A549 treated with Mapracorat at 1 μM for 4 hours (cell line): ENCODE measurements around the gene SYTL1. TPM values are rescaled to one million over a fixed set of nuclear protein-coding genes. Genes with fewer than 3 reads are reported as not detected.

Experiments used
- total RNA-seq: library from RNA; stranded (reverse); fragments of 200-300 nt; extraction: Qiagen RNA extraction; gene quantifications from 5 replicates; pipeline ENCODE4 v1.2.3, GENCODE V29; 2022

The SYTL1 gene, protein sequence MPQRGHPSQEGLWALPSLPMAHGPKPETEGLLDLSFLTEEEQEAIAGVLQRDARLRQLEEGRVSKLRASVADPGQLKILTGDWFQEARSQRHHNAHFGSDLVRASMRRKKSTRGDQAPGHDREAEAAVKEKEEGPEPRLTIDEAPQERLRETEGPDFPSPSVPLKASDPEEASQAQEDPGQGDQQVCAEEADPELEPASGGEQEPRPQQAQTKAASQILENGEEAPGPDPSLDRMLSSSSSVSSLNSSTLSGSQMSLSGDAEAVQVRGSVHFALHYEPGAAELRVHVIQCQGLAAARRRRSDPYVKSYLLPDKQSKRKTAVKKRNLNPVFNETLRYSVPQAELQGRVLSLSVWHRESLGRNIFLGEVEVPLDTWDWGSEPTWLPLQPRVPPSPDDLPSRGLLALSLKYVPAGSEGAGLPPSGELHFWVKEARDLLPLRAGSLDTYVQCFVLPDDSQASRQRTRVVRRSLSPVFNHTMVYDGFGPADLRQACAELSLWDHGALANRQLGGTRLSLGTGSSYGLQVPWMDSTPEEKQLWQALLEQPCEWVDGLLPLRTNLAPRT
- total RNA-seq: 0.39 to 1.1 TPM (median 0.60 TPM) in 5 replicates

GRCh38 chr1:27341525-27342252 is at the start of gene SYTL1:
Gene SYTL1 (plus strand): TSS chr1:27342022. CDS start chr1:27345335, 3,313 bp downstream.

GRCh38 chr1:27321813-27322568 is 19.8 kb upstream of the SYTL1 start, which contains the start of gene TMEM222:
Gene TMEM222 (plus strand): TSS chr1:27322163. CDS start chr1:27322198, 35 bp downstream.

GRCh38 chr1:27366411-27367159 is 24.8 kb downstream of the SYTL1 start, which contains the start of gene MAP3K6:
Gene MAP3K6 (minus strand): TSS chr1:27366961. CDS start chr1:27366597, 364 bp downstream.

GRCh38 chr1:27374362-27375086 is 32.7 kb downstream of the SYTL1 start, which contains the start of gene FCN3:
Gene FCN3 (minus strand): TSS chr1:27374824. CDS start chr1:27374818, 6 bp downstream.

DNA sequence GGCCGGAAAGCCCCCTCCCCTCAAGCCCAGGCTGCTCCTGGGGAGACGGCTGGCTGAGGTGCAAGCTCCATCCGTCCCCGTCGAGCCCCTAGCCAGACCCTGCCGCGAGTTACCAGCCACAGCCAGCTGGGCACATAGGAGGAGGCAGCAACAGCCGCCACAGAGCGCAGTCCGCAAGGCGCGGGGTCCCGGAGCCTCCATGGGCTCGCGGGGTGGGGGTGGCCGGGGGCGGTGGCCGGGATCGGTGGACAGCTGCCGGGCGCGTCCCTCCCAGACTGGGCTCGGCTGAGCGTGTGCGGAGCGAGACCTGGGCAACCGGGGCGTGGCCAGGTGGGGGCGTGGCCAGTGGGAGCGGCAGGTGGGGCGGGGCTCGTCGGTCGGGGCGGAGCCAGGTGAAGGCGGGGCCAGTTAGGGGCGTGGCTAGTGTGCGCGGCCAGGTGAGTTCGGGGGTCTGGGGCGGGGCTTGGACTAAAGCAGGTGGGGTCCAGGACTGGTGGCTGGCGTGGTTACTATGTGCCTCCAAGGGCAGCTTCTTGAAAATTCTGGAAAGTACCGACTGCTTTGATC is 41.3 kb downstream of the SYTL1 start, which contains the start of gene CD164L2:
TSS of gene CD164L2 (minus strand) at position 295 of the 567 bp plus-strand sequence. CDS start at position 201, 94 bp downstream.

GRCh38 chr1:27392096-27392777 is 50.4 kb downstream of the SYTL1 start, which contains the start of gene GPR3:
Gene GPR3 (plus strand): TSS chr1:27392622. CDS start chr1:27393799, 1,177 bp downstream.

Other genes with a start within 250 kb of the SYTL1 start
- 14.4 to 16.7 TPM (median 15.4 TPM) in 5 replicates for gene SLC9A1, start 186.9 kb upstream of the SYTL1 start, total RNA-seq
- 4.7 to 8.1 TPM (median 7.1 TPM) in 5 replicates for gene WDTC1, start 107.4 kb upstream of the SYTL1 start, total RNA-seq
- gene TMEM222, start 19.9 kb upstream of the SYTL1 start, total RNA-seq: 44.9 to 52.2 TPM (median 47.6 TPM) in 5 replicates
- 10.5 to 20.3 TPM (median 16.3 TPM) in 5 replicates for gene MAP3K6, start 24.9 kb downstream of the SYTL1 start, total RNA-seq
- gene FCN3, start 32.8 kb downstream of the SYTL1 start, total RNA-seq: not detected in 5 replicates
- gene CD164L2, start 41.3 kb downstream of the SYTL1 start, total RNA-seq: not detected in 5 replicates
- 1.3 to 1.8 TPM (median 1.7 TPM) in 5 replicates for gene GPR3, start 50.6 kb downstream of the SYTL1 start, total RNA-seq
- gene WASF2, start 148.1 kb downstream of the SYTL1 start, total RNA-seq: 45.0 to 58.6 TPM (median 53.3 TPM) in 5 replicates